Activated T-helper 1 cell treated with anti-CD3 and anti-CD28 coated beads, Interleukin-2, amount 50 U/mL, for 16 hours (primary cell): Measurements from ENCODE around the gene IFNL4.
"Not testable (repeated sequence)": the region's sequence is repeated elsewhere in the genome, so short reads cannot be mapped to it uniquely, and the experiment has no call there.

ENCODE experiments used
- DNase-seq, 2 donors: peaks; one replicate each; pipeline ENCODE4 v3.0.0-alpha.2; 2020; ENCODE audit warnings: low read depth in 1 of 2, low spot score in 1 of 2

The IFNL4 gene

DNA sequence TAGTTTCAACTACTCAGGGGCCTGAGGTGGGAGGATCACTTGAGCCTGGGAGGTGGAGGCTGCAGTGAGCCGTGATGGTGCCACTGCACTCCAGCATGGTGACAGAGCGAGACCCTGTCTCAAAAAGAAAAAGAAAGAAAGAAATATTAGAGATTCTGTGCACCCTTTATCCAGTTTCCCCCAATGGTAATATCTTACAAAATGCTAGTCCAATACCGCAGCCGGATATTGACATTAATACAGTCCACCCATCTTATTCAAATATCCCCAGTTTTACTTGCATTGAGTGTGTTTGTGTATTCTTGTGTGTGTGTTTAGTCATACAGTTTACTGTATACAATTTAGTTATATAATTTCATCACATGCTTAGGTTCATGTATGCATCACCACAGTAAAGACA, 8.6 kb upstream of the IFNL4 start:
- DNase-seq: no peak

DNA sequence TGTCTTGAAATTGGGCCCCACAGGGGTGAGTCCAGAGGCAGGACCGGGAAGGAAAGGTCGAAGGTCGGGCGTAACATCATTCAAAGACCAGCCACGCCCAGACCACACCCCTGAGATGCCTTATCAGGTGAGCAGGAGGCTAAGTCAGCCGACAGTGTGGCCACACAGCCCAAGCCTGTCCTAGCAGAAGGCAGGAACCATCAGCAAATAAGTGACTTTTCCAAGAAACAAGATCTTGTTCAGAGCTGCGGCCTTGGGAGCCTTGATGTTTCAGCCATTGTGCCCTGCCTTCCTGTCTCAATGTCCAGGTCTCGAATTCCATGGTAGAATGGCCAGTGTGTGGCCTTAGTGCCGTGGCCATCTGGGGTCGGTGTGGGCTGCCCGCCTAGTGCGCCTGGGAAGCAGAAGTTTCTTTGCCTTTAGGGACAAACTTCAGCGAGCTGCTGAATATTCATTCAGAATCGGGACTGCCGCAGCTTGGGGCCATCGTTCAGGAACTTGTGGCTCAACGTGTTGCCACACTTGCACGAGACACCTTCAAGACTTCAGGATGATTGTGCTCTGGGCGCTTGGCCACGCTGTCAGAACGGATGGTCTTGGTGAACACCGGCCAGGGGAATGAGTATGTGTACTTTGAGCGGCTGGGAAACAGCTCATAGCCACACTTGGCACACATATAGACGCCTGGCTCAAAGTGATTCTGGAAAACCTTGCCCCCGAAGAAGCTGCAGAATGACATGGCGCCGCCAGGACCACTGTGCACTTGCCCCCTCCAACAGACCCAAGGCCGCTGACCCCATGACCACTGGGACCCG, 6.1 kb upstream of the IFNL4 start:
- DNase-seq: no peak

DNA sequence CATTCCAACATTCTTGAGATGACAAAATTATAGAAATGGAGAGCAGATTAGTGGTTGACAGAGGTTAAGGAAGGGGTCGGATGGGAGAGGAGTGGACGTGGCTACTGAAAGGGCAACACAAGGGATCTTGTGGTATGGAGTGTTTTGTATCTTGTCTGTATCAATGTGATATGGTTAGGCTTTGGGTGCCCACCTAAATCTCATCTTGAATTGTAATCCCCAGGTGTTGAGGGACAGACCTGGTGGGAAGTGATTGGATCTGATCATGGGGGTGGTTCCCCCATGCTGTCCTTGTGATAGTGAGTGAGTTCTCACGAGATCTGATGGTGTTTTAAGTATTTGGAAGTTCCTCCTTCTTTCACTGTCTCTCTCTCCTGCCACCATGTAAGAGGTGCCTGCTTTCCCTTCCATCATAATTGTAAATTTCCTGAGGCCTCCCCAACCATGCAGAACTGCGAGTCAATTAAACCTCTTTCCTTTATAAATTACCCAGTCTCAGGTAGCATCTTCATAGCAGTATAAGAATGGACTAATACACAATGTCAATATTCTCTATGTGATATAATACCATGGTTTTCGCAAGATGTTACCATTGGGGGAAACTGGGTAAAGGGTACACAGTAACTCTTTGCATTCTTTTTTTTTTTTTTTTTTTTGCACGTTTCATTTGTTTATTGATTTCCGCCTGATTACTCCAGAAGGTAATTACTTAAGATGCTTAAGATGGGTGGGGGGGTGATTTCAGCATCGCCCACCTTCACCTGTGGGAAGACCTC, 4.9 kb upstream of the IFNL4 start:
- DNase-seq: no peak

DNA sequence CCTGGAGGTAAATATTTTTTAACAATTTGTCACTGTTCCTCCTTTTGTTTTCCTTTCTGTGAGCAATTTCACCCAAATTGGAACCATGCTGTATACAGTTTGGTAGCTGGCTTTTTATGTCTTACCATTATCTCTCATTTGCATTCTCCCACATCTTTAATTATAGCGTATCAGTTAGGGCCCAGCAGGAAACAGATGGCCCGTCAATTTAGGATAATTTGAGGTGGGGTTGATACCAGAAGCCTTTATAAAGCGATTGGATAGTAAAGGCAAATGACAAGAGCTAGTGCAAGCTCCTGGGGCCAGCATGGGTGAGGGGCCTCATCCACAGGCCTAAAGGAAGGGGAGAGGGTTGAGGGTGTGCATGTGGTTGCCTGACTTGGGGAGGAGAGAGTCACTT, 3.8 kb upstream of the IFNL4 start:
- DNase-seq: no peak

DNA sequence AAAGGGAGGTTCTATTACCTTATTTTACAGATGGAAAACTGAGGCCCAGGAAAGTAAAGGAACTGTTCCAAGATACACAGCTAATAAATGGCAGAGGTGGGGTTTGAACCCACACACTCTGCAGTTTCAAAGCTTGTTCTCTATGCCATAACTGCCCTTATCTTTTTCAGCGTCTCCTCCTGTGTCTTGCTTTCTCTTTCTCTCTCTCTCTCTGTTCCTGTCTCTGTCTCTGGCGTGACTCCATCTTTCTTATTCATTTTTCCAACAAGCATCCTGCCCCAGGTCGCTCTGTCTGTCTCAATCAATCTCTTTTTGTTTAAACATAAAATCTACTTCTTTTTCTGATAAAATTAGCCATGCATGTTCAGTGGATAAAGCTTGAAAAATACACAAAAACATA, 3.2 kb upstream of the IFNL4 start:
- DNase-seq: no peak

DNA sequence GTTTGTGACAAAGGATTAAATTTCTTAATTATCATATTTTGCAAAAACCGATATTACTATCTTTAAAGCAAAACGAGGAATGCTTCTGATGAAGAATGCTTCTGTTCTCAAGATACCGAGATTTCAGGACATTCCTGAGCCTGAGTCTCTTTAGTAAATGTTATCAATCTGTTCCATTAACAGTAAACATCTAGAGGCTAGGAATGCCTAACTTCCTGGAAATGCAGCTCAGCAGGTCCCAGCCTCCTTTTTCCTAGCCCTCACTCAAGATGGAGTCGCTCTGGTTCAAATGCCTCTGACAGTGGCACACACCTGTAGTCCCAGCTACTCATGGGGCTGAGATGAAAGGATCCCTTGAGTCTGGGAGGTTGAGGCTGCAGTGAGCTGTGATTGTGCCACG, 2.4 kb upstream of the IFNL4 start:
- no peak for DNase-seq

DNA sequence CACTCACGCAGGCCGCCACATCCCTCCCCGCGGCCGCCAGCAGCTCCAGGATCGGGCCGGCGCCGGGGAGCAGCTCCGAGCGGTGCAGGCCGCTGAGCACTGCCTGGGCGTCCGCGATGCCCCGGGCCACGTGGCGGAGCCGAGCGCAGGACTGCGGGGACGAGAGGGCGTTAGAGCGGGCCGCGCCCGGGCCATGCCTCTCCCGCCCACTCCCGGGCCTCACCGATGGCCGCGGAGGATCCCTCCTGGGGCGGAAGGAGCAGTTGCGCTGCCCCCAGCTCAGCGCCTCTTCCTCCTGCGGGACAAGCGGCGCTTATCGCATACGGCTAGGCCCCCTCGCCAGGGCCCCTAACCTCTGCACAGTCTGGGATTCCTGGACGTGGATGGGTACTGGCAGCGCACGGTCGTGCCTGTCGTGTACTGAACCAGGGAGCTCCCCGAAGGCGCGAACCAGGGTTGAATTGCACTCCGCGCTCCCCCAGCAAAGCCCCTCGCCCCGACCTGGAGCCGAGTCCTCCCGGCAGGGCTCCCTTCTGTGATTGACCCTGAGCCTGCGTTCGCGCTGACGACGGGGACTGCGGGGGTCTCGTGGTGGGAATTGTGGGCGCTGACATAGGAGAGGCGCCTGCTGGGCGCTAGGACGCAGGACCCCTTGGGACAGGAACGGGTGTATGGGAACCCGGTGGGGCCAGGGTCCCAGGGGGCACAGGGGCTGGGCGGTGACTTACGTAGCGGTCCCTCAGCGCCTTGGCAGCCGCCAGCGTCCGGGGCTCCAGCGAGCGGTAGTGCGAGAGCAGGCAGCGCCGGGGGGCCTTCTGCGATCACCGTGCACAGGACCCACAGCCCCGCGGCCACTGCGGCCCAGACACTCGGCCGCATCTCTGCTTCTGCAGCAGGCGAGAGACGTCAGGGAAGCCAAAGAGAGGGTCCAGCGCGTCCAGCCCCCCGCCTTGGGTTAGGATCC, 673 bp downstream of the IFNL4 start:
- DNase-seq: no peak

DNA sequence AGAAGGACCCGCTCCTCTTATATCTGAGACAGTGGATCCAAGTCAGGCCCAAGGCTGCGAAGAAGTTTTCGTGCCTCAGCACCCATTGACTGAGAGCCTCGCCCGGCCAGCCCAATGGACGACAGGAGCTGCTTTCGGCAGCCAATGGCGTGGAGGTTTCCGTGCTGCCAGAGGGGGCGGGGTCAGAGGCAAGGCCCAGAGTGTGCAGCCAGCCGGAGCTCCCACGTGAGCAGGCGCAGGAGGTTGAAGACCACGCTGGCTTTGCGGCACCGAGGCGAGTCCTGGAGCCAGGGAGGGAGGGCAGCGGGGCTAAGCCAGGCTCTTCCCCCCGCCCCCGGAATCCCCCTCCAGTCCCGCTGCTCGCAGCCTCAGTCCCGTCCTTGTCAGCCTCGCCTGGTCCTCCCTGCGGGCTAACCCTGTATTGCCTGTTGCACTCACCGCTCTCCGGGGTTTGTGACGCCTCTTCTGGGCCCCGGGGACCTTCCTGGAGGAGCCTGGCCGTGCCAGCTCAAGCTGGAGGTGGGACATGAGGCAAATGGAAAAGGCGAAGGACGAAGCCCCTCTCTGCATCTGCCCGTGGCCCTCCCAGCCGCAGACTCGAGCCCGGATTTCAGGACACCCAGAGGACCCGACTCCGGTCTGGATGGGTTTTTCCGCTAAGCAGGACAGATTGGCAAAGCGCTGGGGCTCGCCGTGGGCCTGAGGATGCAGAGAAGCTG, 1.5 kb downstream of the IFNL4 start:
- DNase-seq: no peak

DNA sequence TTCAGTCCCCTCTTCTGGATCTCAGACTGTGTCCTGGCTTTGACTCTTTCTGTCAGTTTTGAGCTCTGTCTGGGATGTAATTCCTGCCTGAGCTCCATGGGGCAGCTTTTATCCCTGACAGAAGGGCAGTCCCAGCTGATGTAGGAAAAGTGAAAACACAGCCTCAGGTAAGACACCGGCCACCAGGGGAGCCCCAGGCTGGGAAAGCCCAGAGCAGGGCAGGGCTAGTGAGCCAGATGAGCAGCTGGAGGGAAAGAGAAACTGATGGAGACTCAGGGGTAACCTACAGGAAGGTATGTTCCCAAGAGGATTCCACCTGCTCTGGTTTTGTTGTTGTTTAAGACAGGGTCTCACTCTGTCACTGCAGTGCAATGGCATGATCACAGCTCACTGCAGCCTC, 3.5 kb downstream of the IFNL4 start:
- not testable (repeated sequence) for DNase-seq

DNA sequence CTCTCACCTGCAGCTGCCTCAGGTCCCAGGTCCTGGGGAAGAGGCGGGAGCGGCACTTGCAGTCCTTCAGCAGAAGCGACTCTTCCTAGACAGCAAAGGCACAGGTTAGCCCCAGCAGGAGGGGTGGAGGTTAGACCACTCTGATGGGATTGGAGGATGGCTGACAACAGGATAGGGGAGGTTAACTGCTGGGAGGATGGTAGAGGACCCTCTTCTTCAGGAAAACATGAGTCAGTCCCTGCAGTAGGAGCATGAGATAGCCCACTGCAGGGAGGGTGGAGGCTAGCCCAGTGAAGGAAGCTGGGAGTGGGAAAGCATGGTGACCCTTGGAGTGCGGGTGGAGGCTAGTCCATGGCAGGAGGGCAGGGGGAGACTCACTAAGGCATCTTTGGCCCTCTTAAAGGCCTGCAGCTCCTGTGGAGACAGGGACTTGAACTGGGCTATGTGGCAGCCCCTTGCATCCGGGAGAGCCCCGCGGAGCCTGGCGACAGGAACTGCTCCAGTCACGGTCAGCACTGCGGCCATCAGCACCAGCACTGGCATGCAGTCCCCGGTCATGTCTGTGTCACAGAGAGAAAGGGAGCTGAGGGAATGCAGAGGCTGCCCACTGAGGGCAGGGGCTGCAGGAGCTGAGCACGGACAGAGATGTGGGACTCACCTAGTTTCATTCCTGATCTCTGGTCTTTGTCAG, 4.1 kb downstream of the IFNL4 start, which contains the start of gene IFNL3:
Gene IFNL3, minus strand, starts transcription at position 597 of the 691 bp plus-strand sequence. Its CDS starts 39 bp downstream, at position 558.
- DNase-seq: not testable (repeated sequence)

DNA sequence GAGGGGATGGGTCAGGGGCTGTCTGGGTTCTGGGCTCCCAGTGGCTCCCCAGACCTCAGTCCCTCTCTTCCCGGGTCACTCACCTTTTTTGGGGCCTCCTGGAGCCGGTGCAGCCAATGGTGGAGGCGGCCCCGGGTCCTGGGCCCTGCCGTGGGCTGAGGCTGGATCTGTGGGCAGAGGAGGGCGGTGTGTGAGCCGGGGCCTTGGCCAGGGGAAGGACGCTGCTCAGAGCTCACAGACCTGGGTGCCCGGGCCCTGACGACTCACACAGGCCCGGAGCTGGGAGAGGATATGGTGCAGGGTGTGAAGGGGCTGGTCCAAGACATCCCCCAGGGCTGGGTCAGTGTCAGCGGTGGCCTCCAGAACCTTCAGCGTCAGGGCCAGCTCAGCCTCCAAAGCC, 4.9 kb downstream of the IFNL4 start:
- DNase-seq: not testable (repeated sequence)

DNA sequence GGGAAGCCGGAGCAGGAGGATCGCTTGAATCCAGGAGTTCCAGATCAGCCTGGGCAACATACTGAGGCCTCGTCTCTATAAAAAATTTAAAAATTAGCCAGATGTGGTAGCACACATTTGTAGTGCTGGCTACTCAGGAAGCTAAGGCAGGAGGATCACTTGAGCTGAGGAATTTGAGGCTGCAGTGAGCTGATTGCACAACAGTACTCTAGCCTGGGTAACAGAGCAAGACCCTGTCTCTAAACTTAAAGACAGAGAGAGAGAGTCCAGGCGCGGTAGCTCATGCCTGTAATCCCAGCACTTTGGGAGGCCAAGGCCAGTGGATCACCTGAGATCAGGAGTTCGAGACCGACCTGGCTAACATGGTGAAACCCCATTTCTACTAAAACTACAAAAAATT, 8.2 kb downstream of the IFNL4 start:
- no peak for DNase-seq

DNA sequence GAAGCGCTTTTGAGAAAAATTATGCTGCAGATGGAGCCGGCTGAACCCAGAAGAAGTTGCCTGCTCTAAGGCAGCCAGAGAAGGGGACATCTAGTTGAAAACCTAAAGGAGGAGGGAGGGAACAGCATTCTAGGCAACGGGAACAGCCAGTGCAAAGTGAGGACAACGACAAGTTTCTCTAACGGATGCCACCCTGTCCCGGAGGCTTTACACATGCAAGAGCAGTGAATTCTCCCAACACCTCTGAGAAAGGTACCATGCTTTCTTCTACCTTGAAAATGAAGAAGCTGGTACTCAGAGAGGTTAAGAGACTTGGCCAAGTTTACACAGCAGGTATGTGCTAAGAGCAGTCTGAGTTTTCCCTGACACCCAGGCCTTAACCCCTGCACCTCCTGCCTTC, 9.7 kb downstream of the IFNL4 start:
- DNase-seq: no peak

DNA sequence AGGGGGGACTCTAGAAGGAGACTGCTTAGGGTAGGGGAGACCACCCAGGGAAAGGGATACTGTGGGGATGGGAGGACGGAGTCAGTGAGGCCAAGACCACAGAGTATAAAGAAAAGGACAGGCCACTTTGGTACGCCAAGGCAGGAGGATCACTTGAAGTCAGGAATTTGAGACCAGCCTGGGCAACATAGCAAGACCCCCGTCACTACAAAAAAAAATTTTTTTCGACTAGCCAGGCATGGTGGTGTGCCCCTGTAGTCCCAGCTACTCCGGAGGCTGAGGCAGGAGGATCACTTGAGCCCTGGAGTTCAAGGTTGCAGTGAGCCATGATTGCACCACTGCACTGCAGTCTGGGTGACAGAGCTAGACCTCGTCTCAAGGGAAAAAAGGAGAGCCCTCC, 10.4 kb downstream of the IFNL4 start:
- DNase-seq: no peak

DNA sequence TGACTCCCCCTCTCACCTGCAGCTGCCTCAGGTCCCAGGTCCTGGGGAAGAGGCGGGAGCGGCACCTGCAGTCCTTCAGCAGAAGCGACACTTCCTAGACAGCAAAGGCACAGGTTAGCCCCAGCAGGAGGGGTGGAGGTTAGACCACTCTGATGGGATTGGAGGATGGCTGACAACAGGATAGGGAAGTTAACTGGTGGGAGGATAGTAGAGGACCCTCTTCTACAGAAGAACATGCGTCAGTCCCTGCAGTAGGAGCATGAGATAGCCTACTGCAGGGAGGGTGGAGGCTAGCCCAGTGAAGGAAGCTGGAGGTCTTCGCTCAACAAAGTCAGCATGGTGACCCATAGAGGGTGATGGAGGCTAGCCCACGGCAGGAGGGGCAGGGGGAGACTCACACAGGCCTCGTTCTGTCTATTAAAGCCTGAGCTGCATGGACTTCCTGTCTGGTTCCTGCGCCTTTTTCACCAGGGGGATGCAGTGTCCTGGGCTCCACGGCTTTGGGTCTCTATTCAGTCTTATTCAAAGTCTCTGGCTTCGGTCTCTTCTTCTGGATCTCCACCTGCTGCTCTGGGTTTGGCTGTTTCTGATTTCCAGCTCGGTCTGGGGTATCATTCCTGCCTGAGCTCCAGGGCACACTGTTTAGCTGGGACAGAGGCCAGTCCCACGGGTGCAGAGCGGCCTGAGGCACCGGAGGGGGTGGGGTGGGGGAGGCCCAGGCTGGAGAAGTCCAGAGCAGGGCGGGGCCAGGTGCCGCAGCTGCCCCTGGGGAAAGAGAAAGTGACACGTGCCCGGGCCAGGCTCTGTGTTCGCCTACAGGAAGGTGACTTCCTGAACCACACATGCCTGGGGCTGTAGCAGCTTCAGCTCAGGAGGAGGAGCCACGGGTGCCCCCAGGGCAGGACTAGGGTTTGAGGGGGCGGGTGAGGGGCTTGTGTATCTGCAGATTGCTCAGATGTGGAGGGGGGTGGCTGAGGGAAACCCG, 11.2 kb downstream of the IFNL4 start:
- peak in 1 of 2 donors; percentile 22 for DNase-seq

DNA sequence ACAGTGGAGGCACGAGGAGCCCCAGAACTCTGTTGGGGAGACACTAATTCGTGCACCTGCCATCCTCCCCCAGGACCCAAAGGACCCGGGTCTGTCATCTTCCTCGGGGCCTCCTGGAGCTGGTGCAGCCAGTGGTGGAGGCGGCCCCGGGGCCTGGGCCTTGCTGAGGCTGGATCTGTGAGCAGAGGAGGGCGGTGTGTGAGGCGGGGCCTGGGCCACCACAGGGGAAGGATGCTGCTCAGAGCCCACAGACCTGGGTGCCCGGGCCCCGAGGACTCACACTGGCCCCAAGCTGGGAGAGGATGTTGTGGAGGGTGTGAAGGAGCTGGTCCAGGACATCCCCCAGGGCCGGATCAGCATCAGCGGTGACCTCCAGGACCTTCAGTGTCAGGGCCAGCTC, 12.1 kb downstream of the IFNL4 start:
- no peak for DNase-seq

DNA sequence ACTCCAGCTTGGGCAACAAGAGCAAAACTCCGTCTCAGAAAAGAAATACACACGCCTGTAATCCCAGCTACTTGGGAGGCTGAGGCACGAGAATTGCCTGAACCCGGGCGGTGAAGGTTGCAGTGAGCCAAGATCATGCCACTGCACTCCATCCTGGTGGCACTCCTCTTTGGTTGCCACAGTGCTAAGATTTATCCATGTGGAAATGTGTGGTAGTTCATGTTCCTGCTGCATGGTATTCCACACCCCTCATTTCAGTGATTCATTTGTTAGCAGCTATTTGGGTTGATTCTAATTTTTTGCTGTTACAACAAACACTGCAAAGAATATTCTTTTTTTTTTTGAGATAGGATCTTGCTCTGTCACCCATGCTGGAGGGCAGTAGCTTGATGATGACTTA, 15.9 kb downstream of the IFNL4 start:
- no peak for DNase-seq

DNA sequence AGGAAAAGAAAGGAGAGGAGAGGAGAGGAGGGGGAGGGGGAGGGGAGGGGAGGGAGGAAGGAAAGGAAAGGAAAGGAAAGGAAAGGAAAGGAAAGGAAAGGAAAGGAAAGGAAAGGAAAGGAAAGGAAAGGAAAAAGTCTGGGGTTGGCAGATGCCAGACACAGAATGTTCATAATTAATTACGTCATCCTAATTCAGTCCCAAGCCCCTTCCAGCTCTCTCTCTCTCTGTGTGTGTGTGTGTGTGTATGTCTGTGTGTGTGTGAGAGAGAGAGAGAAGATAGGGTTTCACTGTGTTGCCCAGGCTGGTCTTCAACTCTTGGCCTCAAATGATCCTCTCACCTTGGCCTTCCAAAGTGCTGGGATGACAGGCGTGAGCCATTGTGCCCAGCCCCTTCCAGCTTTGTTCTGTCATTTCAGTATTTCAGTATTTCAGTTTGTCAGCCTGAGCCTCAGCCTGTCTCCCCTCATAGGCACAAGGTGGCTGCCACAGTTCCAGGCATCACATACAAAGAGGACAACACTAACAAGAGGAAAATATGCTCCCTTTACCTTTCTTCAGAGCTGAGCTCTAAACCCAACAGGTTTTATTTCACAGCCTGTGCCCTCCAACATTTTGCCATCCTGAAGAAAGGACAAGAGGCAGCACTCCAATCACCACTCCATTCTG, 18.4 kb downstream of the IFNL4 start:
- DNase-seq: no peak
